ENCODE data around the gene CTSG.
"Not testable (repeated sequence)": the region's sequence is repeated elsewhere in the genome, so short reads cannot be mapped to it uniquely, and the experiment has no call there.

The CTSG gene, protein sequence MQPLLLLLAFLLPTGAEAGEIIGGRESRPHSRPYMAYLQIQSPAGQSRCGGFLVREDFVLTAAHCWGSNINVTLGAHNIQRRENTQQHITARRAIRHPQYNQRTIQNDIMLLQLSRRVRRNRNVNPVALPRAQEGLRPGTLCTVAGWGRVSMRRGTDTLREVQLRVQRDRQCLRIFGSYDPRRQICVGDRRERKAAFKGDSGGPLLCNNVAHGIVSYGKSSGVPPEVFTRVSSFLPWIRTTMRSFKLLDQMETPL

GRCh38 chr14:24576182-24576581, at the start of gene CTSG:
Gene CTSG, minus strand, starts transcription at chr14:24576250. Its CDS starts 27 bp downstream, at chr14:24576223.
- no peak for DNase-seq

- no peak for DNase-seq
Observed at GRCh38 chr14:24613747-24614146, 37.7 kb upstream of the CTSG start.

GRCh38 chr14:24613241-24613640, 37.2 kb upstream of the CTSG start:
- no peak for DNase-seq

DNA sequence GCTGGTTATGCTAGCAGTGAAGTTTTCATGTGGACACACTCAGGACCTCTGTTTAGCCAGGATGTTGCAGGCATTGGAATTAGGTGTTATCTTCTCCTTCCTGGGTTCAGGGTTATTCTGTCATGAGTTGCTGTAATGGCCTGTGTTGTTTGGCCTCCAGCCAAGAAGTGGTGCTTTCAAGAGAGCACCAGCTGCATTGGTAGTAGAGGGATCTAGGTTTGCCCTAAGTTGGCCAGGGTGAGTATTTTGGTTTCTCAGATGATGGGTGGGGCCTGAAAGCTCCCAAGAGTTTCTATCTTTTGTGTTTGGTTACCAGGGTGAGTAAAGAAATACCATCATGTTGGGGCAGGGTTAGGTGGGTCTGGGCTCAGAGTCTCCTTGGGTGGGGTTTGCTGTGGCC, 36.1 kb upstream of the CTSG start:
- no peak for DNase-seq

- no peak for DNase-seq
Observed at GRCh38 chr14:24609655-24610344, 33.8 kb upstream of the CTSG start, which contains the start of gene GZMH. Gene GZMH, minus strand, starts transcription at chr14:24609685. Its CDS starts 72 bp downstream, at chr14:24609613.

GRCh38 chr14:24607635-24608514, 31.8 kb upstream of the CTSG start:
- no peak for DNase-seq

- no peak for DNase-seq
Observed at GRCh38 chr14:24607081-24607480, 31.0 kb upstream of the CTSG start.

- no peak for DNase-seq
Observed at GRCh38 chr14:24606297-24606696, 30.2 kb upstream of the CTSG start.

GRCh38 chr14:24605435-24606190, 29.6 kb upstream of the CTSG start:
- DNase-seq, result peak; percentile 56 to 70

GRCh38 chr14:24597403-24597802, 21.4 kb upstream of the CTSG start:
- DNase-seq, result no peak

DNA sequence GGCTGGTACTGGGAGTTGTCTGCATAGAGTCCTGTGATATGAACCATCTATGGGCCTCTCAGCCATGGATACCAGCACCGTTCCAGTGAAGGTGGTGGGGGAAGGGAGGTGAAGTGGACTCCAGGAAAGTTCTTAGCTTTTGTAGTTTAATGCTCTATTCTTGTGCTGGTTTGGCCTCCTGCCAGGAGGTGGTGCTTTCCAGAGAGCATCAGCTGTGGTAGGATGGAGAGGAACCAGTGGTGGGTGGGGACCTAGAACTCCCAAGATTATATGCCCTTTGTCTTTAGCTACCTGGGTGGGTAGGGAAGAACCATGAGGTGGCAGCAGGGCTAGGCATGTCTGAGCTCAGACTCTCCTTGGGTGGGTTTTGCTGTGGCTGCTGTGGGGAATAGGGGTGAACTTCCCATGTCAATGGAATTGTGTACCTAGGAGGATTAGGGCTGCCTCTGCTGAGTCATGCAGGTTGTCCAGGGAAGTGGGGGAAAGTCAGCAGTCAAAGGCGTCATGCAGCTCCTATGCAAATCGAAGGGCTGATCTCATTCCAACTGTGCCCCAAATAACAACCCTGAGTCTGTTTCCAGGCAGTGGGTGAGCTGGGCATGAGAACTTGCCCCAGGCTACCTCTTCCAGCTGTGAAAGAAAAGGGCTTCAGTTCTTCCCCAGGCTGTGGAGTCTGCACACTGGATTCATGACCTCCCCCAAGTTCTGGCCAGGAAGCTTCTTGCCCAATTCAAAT, 19.2 kb upstream of the CTSG start:
- no peak for DNase-seq

- DNase-seq, result not testable (repeated sequence)
Observed at GRCh38 chr14:24591004-24591403, 15.0 kb upstream of the CTSG start.

DNA sequence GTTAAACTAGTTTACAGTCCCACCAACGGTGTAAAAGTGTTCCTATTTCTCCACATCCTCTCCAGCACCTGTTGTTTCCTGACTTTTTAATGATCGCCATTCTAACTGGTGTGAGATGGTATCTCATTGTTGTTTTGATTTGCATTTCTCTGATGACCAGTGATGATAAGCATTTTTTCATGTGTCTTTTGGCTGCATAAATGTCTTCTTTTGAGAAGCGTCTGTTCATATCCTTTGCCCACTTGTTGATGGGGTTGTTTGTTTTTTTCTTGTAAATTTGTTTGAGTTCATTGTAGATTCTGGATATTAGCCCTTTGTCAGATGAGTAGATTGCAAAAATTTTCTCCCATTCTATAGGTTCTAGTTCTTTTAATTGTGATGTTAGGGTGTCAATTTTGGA, 8.4 kb upstream of the CTSG start:
- DNase-seq, result not testable (repeated sequence)

DNA sequence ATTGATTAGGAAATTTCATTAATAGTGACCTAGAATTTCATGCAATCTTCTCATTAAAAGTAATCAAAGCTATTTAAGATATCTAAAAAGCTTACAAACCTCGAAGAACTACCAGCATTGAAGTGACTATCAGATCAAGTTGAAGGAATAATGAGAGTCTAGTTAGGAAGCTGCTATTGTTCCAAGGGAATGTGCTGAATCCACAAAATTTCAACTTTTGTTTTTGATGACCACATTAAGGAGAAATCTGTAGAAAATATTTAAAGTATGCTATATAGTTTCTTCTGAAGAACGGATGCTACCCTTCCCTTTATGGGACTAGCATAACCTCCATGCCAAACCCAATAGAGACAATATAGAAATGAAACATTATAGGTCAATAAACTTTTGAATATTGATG, 2.5 kb upstream of the CTSG start:
- no peak for DNase-seq

GRCh38 chr14:24576771-24577170, 721 bp upstream of the CTSG start:
- DNase-seq, result no peak

- no peak for DNase-seq
Observed at GRCh38 chr14:24574206-24574774, 1.8 kb downstream of the CTSG start.

DNA sequence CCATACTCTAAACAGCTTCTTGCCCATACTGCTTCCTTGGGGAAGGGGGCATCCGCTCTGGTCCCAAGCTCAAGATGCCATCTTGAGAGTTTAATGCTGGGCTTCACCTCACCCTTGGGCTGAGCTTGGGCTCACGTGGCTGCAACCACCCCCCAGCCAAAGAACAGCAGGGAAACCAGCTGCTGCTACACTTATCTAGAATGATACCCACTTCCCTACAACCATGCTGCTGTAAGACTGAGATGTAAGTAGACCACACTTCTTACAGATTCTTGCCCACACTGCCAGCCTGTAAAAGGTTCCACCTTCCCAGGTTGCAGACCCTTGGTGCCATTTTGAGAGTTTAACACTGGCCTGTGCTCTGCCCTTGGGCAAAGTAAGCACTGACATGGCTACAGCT, 9.7 kb downstream of the CTSG start:
- DNase-seq, result no peak

DNA sequence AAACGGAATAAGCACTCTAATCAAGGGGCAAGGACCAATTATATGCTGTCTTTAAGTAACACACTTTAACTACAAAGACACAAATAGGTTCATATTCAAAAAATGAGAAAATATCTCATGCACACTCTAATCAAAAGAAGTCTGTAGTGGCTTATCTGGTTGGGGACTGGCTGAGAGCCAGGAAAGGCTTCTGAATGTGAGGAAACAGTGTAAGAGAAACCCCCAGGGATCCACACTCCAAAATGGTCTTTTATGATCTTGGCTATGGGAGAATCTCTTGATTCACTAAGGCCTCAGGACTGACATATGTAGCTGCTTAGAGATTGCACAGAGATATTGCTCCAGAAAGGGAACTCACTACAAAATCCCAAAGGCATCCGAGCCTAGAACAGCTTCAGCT, 10.3 kb downstream of the CTSG start:
- DNase-seq, result no peak

GRCh38 chr14:24563505-24563904, 12.5 kb downstream of the CTSG start:
- no peak for DNase-seq

DNA sequence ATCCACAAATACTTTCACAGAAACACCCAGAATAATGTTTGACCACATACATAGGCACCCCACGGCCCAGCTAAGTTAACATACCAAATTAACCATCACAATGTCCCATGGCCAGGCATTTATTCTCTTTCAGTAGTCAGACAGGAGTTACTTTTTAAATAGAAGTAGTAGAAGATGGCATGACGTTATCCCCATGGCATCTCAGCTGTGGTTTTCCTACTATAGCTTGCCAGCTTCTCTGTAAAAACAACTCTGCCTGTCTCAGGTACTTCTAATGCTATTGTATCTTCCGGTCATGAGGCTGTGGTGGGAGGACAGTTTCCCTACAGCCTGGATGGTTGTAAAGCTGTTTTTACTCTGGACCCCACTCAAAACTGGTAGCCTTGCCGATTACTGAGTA, 19.3 kb downstream of the CTSG start:
- DNase-seq, result no peak

GRCh38 chr14:24549064-24549463, 27.0 kb downstream of the CTSG start:
- not testable (repeated sequence) for DNase-seq

Measured in activated CD4-positive, alpha-beta T cell treated with anti-CD3 and anti-CD28 coated beads for 4 hours (primary cell).